Measurements from ENCODE around the gene GSE1.
A peak's percentile ranks its signal among the peaks of the same experiment; 100 is the strongest.

GSE1 gene

DNA sequence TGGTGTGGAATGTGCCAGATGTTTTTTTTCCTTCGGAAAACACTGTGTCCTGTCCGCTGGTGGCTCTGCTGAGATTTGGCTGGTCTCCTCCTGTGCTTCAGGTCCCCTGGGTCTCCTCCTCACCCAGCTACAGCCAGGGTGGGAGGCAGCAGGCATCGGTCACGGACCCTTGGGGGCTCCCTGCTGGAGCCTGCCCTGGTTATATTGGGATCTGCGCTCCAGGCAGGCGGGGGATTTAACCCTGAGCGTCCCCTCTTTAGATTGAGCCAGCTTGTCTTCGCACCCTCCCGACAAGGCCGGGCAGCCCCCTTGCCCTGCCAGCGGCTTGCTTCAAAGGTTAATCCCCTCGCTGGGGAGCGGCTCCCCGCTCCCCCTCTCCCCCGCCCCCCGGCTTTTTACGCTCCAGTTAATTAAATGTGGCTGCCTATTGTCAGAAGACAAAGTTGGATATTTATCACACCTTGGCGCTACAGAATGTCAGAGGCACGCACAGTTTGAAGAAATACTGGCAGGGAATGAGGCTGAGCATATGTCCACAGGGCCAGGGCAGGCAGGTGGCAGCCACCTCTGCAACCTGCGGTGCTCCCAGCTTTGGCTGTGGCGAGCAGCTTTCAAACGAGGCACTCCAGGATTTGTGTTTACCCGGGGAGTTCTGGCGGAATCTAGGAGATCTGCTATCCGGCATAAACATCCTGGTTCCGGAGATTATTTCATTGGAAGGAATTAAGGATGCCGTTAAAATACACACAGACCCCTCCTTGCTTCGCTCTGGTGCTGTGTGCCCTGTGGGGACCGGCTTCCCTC lies 38.2 kb upstream of the GSE1 start:
- no peak for DNase-seq (ENCODE audit: low spot score)

DNA sequence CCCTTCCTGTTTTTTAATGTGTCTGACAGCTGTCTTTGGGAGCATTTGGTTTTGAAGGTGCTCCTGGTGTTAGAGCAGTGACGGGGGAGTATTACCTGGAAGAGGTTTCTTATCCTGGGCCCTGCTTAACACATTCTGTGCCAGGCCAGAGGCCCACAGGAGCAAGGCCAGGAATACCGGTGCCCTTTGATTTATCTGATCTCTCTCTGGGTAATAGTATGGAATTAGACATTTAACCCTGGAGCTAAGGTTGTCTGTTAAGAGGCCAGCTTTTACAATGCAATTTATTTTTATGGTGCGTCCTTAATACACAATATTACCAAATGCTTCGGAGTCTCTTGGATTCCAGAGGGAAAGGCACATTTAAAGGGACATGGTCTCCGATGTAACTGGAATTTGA lies 37.2 kb upstream of the GSE1 start:
- no peak for DNase-seq (ENCODE audit: low spot score)

DNA sequence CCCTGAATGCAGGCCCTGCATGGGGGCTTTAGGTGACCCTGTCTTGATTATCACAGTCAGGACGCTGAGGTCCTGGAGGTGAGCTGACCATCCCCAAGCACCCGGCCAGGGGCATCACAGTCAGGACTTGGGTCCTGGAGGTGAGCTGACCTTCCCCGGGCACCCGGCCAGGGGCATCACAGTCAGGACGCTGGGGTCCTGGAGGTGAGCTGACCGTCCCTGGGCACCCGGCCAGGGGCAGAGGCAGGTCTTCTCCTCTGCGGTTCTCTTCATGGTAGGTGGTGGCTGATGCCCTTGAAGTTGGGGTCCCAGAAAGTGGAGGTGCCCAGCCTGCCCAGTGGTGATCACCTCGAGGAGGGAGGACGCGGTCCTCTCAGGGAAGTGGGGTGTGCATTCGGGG lies 36.2 kb upstream of the GSE1 start:
- no peak for DNase-seq (ENCODE audit: low spot score)

DNA sequence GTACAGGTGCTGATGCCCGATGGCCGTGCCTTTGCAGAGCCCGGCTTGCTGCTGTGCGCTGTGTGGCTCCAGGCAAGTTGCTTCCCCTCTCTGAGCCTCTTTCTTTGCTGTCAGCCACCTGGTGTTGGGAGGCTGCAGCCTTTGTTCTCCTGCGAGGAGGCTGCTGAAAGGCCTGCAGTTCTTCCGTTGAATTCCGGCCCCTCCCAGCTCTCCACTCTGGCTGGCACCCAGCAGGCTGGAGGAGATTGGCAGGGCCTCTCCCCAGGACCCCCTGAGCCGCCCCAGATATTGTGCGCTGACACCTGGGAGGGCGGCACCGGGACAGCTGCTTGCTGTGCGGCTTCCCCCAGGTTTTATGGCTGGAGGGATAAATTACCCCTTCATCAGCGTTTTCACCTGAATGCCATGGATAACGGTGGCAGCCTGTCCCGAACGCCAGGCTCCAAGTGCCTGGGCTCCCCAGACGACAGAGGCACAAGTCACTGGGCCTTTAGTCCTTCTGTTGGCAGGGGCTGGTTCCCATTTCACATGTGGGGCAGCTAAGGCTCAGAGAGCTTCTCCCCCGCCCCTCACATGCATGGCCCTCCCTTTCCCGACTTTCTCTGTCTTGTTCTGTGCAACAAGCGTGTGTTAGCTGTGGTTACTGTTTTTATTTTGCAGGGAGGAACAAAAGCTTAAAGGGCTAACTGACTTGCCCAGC lies 35.1 kb upstream of the GSE1 start:
- no peak for DNase-seq (ENCODE audit: low spot score)

DNA sequence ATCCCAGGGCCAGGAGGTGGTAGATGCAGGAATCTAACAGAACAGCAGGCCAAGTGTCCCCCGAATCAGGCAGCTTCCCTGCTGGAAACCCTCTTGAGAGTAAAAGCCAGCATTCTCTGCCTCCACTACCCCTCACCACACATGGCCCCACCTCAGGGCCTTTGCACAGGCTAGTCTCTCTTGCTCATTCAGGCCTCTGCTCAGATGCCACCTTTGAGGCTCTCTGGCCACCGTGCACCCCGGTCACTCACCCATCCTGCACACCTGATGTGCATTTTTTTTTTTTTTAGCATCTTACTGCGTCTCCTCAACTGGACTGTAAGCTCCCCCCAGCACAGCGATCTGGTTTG lies 34.5 kb upstream of the GSE1 start:
- no peak for DNase-seq (ENCODE audit: low spot score)

DNA sequence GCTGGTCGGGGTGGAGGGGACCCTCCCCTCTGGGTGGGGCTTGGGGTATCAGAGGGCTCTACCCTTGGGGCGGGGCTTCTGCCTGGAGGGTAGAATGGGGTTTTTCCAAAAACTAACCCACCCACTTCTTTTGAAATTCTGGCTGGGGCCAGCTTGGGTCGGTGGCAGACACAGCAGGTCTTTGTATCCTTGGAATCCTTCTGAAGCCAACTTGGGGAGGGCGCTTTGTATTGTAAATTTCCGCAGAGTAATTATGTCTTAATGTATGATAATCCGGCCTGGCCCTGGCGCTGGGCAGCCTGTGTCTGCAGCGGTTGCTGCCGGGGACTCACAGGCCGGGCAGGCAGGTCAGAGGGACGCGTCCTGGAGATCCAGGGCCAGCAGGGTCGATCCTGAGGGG lies 33.9 kb upstream of the GSE1 start:
- DNase-seq (ENCODE audit: low spot score), result no peak

DNA sequence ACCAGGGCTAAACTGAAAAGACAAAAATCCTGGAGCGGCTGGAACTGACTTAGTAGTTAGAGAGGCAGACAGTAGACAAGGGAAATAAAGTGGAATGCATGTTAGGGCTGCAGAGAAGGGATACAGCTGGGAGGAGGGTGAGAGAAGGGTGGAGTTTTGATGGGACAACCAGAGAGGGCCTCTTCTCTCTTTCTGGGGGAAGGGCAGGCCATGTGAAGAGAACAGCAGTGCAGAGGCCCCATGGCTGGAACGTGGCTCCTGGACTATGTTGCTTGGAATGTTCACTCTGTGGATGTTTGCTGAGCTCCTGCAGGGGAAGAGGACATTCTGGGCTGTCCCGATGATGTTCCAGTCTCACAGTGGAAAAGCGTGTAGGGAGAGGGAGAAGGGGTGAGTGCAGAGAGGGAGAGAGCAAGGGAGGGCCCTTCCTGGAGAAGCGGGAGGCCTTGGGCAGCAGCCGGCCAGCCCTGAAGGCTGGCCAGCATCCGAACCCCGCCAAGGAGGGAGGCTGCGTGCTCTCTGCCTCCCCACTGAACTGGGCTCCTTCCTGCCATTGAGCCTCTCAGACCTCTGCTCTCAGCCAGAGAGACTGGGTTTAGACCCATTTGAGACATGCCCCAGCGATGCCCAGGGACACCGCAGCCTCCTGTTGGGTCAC lies 33.1 kb upstream of the GSE1 start:
- no peak for DNase-seq (ENCODE audit: low spot score)

DNA sequence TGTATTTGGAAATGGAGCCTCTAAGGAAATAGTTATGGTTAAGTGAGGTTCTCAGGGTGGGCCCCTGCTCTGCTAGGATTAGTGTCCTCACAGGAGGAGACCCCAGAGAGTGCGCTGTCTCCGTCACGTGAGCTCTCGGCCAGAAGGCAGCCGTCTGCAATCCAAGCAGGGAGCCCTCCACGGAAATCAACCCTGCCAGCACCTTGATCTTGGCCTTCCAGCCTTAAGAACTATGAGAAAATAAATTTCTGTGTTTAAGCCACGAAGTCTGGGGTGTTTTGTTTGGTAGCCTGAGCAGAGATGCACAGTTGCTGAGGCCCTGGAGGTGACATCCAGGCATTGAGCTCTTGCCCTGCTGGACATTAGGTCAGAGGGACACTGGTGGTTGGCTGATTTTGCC lies 32.4 kb upstream of the GSE1 start:
- no peak for DNase-seq (ENCODE audit: low spot score)

DNA sequence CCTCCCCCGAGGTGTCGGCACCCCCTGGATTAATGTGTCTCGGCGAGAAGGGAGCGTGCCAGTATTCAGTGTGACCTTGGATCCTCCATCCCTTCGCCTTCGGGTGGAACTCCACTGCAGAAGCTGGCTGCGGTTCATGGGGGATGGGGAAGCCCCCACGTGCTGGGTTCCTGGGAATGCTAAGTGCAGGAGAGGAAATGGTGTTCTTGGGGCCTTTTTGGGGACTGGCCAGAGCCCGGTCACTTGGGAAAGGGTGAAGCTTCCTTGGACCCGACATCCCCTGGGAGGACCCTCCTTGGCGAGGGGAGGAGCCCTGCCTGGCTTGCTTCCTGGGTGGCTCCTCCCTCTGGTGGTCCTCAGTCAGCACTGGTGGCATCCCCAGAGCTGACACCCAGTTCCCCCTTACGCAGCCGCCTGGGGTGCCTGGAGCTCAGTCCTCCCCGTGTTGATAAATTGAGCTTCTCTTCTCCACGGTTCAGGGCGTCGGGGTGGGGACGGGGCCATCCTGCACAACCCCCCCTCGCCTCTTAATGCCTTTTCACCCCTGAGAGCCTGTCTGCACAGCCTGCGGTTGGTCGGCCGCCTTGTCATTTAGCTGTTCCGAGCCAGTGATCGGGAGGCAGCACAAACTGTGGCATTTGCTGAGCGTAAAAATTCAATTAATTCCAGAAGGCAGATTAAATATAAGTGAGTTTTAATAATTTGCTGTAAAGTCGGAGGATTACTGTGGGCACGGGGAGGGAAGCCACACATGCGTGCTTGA lies 30.7 kb upstream of the GSE1 start:
- DNase-seq (ENCODE audit: low spot score), result peak; percentile 75

DNA sequence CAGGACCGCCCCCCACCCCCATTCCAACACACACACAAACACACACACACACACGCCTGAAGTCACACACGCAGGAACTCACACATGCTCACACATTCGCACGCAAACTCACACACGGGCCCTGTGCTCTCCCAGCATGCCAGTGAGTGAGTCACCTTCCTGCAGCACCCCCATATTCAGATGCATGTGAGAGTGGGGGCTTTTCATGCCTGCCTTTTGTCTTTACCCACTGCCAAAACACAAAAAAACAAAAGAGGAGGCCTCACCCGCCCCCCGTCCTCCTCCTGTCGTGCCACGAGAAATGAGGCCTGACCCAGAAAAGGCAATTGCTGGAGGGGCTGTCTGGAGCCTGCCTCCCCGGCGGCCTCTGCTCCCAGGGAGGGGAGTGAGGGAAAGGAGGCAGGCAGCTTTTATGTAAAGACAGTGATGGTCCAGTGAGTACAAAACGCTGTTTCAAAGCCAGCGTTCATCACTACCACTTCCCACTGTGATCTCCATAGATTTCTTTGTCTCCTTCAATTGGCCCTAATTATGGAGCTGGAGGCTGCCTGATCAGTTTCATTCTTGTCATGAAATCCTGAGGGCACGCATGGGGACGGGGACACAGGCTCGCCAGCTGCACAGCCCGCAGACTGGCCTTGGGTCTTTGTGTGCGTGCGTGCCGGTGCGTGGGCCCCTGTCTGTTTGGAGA lies 29.5 kb upstream of the GSE1 start:
- DNase-seq (ENCODE audit: low spot score), result no peak

DNA sequence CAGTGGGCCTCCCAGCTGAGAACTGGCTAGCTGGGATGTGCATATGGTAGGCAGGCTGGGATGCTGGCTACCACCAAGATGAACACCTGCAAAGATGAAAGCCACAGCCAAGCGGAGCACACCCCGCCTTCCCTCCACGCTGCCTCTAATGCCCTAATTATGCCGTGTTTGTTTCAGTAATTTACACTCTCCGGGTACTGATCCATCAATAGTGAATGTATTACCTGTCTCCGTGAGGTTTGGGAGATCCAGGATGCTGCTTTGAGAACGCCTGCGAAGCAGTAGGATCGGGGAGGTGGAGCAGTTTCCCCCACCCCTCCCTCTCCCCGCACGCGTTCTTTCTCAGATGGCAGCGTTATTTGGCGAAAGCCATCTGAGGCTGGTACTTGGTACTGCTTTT lies 28.9 kb upstream of the GSE1 start:
- DNase-seq (ENCODE audit: low spot score), result no peak

DNA sequence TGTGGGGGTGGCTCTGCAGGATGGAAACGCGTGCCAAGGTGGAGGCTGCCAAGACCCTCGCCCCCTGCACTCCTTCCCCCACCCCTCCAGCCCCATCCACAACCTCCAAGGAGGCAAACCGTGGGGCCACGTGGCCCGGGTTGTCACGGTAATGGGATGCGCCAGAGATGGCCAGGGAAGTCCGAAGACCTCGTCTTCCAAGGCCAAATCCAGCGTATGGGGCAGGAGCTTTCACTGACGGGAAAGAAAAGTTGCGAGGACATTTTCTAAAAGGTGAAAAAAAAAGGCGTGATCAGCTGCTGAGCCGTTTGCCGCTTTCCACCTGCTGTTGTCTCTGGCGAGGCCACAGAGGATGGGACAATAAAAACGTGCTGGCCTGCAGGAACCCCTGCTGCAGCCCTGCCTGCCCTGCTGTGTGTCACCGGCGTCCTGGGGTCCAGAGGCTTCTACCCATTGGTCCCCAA lies 28.3 kb upstream of the GSE1 start:
- DNase-seq (ENCODE audit: low spot score), result no peak

DNA sequence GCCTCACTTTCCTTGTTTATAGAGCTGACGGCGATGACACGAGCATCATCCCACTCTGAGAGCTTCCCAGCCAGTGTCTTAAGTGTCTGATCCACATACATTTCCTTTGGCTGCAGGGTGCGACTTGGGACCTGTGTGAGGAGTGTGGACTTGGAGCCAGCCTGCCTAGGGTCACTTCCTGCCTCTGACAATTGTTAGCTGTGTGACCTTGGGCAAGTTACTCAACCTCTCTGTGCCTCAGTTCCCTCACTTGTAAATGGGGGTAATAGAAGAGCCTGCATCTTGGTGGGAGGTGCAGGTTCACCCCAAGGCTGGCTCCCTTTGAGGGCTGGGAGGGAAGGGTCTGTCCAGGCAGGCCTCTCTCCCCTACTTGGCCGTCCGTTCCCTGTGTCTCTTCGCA lies 27.4 kb upstream of the GSE1 start:
- no peak for DNase-seq (ENCODE audit: low spot score)

DNA sequence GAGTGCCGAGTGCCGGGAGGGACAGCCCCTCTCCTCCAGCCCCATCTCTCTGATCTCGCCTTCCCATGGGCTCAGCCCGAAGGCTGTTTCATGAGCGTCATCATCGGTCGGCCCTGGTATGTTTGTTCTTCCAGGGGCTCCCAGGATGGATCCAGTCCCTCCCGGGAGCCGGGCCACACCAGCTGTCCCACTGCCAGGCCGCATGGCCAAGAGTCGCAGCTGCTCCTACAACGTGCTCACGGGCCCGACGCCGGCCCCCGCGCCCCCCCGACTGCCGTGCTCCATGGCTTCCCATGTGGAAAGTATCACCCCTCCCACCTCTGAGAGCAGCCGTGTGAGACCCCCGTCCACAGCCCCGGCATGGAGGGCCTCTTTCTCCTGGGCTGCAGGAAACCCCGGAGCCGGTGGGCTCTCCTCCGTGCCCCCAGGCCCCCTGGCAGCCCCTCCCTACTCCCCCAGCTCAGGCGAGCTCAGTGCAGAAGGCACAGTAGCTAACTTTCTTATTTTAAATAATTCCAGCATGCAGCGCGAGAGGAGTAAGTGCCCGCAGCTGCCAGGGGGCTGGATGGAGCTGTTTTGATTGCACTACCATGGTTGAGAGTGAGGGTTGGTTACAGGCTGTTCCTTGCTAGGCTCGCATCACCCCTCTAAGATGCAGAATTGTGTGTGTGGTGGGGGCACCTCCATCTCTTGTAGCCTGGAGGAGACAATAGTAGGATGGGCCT lies 26.6 kb upstream of the GSE1 start:
- no peak for DNase-seq (ENCODE audit: low spot score)

DNA sequence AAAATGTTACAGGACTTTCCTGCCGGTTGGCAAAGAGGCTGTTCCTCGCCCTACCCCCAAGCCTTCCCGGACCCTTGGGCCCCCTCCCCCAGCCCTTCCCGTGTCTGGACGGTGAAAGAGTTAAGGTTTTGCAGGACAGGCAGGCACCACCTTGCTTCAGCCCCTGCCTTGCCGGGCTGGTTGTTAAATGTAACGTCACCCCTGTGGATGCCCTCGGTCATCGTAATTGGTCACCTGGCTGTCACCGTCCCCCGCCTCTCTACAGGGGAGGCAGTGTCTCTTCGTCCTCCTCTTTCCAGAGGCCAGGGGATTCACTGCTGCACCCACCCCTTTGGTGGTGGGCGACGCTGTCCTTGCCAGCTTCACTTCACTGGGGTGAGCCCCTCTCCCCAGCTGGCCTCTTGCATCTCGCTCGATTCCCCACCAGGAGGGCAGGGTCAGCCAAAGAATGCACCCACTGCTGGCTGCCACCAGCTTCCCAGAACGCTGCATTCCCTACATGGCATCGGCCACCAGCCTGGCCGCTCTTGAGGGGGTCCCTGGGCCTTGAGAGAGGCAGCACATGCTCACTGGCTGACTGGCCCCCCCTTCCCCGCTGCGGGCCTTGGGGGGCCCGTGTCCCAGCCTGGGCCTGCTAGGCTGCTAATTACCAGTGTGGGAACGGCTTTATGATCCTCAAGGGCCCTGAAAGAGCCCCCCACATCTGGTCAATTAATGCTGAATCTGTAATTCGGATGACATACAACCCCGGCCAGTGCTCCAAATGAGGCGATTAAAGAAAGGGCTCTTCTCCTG lies 25.2 kb upstream of the GSE1 start:
- no peak for DNase-seq (ENCODE audit: low spot score)

DNA sequence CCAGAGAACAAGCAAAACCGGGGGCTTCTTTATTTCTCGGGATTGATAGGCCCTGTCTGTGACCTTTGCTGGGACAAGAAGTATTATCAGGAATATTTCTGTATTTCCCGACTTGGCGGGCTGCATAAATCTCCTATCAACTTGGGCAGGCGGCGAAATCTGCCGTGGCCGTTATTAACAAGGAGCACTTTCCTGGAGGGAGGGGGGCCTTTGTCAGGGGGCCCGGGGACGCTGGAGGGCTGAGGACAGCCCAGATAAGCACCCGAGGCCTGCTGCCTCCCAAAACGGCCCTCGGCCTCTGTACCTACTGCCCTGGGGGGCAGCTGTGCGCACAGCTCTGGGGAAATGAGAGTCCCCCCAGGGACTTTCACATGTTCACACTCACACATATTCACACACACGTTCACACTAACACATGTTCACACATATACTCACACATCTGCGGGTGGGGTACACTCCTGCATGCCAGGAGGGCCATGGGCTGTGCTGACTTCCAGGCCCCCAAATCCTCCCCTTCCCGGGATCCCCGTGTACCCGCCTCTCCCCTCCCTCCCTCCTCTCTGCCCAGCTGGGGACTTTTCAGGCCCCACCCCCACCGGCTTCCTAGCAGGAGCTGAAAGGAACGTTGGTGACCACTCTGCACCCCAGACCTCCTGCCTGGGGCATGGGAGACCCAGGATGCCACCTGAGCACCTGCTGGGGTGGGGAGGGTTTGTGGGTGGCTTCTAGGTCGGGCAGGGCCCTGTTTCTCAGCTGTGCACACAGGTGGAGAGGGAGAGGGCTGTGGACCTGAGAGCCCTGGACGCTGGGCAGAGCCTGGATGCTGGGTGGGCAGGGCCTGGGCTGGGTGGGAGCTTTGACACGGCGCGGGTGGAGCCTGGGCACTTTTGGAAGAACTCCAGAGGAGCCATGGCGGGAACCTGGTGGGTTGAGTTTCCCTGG lies 24.3 kb upstream of the GSE1 start:
- DNase-seq (ENCODE audit: low spot score), result no peak

DNA sequence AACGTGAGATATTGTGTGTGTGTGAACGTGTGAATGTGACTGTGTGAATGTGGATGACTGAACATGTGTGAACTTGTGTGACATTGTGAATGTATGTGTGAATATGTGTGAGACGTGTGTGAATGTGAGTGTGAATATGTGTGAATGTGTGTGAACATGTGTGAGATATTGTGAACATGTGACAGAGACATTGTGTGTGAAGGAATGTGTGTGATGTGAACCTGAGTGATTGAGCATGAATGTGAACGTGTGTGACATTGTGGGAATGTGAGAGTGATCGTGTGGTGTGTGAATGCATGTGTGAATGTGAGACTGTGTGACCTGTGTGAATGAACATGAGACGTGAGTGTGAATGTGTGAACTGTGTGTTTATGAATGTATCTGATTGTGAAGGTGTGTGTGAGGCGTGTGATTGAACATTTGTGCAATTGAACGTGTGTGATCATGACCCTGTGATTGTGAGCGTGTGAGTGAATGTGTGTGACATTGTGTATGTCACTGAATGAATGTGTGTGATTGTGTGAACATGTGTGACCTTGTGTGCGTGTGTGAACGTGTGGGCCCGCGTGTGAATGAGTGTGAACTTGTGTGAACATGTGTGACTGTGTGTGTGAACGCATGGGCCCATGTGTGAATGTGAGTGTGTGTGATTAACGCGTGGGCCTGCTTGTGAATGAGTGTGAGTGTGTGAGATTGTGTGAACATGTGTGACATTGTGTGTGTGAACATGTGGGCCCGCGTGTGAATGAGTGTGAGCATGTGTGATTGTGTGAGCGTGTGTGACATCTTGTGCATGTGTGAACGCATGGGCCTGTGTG lies 23.2 kb upstream of the GSE1 start:
- DNase-seq (ENCODE audit: low spot score), result no peak

DNA sequence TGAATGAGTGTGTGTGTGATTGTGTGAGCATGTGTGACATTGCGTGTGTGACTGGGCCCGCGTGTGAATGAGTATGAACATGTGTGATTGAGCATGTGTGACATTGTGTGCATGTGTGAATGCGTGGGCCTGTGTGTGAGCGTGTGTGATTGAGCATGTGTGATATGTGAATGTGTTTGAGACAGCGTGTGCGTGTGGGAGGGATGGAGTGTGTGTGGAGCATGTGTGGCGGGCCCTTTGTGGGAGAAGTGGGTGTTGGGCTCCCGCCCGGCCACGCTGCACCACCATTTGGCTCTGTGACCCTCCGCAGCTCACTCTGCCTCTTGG lies 22.7 kb upstream of the GSE1 start:
- no peak for DNase-seq (ENCODE audit: low spot score)

DNA sequence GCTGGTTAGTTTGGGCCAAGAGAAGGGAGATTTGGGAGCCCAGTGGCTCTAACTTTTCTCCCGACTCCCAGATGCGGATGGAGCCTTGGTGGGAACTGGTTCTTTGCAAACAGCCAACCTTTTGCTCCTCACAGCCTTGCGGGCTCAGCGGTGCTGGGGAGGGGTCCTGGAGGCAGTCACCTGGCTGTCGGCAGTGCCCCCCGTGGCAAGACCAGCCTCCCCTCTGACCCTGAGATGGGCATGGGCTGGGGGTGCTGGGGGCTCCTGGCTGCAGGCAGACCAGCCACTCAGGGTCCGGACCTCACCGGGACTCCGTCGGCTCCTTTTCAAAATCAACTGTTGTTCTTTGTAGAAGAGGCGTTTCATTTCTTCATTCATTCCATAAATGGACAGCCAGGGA lies 21.7 kb upstream of the GSE1 start:
- no peak for DNase-seq (ENCODE audit: low spot score)
